AG04450 (cell line): ENCODE measurements around the gene GFRA4. TPM values are rescaled to one million over a fixed set of nuclear protein-coding genes. Genes with fewer than 3 reads are reported as not detected.

ENCODE experiments used
- CTCF ChIA-PET: fragments of 300-600, 350-600 bp; formaldehyde crosslinking; extraction: SDS; loops from one replicate; lab custom pipeline; 2022; ENCODE audit warnings: antibody characterized with exemption, inconsistent platforms; lab: Charles Lee
- POLR2A ChIA-PET: fragments of 350-600 bp; formaldehyde crosslinking; extraction: SDS; loops from one replicate; lab custom pipeline; 2021; ENCODE audit warnings: antibody characterized with exemption, inconsistent platforms; lab: Yijun Ruan, JAX
- DNase-seq: peaks from one replicate; pipeline ENCODE4 v3.0.0-alpha.2; 2011; ENCODE audit warnings: low read depth, low spot score
- H3K27ac ChIP-seq: one replicate; pipeline ENCODE4 v1.5.1; 2012; ENCODE audit warnings: low read depth, low read length, control low read depth
- H3K27me3 ChIP-seq: one replicate; pipeline ENCODE4 v1.6.0; 2012; ENCODE audit warnings: low read length; ENCODE audit not compliant: control insufficient read depth, insufficient read depth
- H3K4me3 ChIP-seq: 2 replicates; pipeline ENCODE4 v1.5.1; 2011; ENCODE audit warnings: mild to moderate bottlenecking, low read depth, low read length, control low read depth
- H3K9me3 ChIP-seq: 2 replicates; pipeline ENCODE4 v1.5.1; 2012; ENCODE audit warnings: low read length; ENCODE audit not compliant: control insufficient read depth, insufficient read depth
- polyA minus RNA-seq: library from RNA; depleted of rRNA, polyadenylated mRNA; stranded (reverse); fragments of >200 nt; gene quantifications from 2 replicates; pipeline ENCODE4 v1.2.3, GENCODE V29; 2011; rRNA and poly(A)+ RNA removed
- polyA plus RNA-seq: library from polyadenylated mRNA; depleted of rRNA; stranded (reverse); fragments of >200 nt; gene quantifications from 2 replicates; pipeline ENCODE4 v1.2.3, GENCODE V29; 2011; rRNA removed
- TF ChIP-seq, protein P1 (sequence below): IDR thresholded peaks from 2 replicates; pipeline ENCODE4 v1.5.1; 2011; ENCODE audit warnings: low read depth, low read length, control low read depth, inconsistent platforms

Gene GFRA4, protein sequence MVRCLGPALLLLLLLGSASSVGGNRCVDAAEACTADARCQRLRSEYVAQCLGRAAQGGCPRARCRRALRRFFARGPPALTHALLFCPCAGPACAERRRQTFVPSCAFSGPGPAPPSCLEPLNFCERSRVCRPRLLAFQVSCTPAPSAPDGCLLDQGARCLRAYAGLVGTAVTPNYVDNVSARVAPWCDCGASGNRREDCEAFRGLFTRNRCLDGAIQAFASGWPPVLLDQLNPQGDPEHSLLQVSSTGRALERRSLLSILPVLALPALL
- polyA plus RNA-seq = not detected in 2 replicates
- polyA minus RNA-seq = not detected in 2 replicates

GRCh38 chr20:3663031-3663701 is at the start of gene GFRA4:
Gene GFRA4, minus strand, starts transcription at chr20:3663399. Its CDS starts 0 bp downstream, at chr20:3663399.
- POLR2A ChIA-PET = no interaction called here
- H3K9me3 ChIP-seq = peaks cover 3% of the 10 kb centered on the region; the same call in 1 of the 2 replicates
- no peak within 1 kb of the TSS for H3K27ac ChIP-seq
- no peak for DNase-seq
- H3K27me3 ChIP-seq = peaks cover 40% of the 10 kb centered on the region
- CTCF ChIA-PET = no interaction called here
- TF ChIP-seq, protein P1, sequence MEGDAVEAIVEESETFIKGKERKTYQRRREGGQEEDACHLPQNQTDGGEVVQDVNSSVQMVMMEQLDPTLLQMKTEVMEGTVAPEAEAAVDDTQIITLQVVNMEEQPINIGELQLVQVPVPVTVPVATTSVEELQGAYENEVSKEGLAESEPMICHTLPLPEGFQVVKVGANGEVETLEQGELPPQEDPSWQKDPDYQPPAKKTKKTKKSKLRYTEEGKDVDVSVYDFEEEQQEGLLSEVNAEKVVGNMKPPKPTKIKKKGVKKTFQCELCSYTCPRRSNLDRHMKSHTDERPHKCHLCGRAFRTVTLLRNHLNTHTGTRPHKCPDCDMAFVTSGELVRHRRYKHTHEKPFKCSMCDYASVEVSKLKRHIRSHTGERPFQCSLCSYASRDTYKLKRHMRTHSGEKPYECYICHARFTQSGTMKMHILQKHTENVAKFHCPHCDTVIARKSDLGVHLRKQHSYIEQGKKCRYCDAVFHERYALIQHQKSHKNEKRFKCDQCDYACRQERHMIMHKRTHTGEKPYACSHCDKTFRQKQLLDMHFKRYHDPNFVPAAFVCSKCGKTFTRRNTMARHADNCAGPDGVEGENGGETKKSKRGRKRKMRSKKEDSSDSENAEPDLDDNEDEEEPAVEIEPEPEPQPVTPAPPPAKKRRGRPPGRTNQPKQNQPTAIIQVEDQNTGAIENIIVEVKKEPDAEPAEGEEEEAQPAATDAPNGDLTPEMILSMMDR = no peak
- H3K4me3 ChIP-seq = no peak within 1 kb of the TSS

DNA sequence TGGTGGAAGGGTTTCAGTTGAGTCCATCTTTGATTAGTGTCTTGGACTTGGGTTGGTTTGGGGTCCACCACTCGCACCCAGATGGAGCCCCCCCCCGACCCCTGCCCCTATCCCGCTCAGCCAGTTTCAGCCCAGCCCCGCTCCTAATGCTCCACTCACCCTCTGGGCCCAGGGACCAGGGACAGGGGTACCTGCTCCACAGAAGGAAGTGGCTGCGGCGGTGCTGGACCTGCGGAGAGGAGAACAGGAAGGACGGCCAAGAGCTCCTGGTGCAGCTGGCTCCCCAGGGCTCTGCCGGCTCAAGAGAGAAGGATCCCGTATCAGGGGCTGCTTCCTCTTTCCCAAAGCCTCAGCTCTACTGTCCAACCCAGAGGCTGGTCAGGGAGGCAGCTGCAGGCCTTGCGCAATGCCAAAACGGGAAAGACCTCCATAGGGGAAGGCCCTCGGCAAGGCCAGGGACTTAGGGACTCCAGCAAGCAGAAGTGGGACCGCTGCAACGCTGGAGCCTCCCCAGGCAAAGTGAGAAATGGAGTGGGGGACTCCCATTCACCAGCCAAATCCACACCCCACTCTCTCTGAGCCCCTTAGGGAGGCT is 49.2 kb upstream of the GFRA4 start, which contains the start of gene SIGLEC1:
TSS of gene SIGLEC1 (minus strand) at position 322 of the 595 bp plus-strand sequence. CDS start 5,472 bp downstream, outside the sequence.
- H3K4me3 ChIP-seq = no peak within 1 kb of the TSS
- TF ChIP-seq, protein P1 = no peak
- POLR2A ChIA-PET = no interaction called here
- DNase-seq = no peak
- CTCF ChIA-PET = interaction anchor here (0.7 to 1.5 kb wide), 2 partner anchors 36 to 43 kb away, joined by 4 to 6 read pairs; no protein-coding TSS in a partner anchor
- no peaks in the 10 kb centered on the region for H3K9me3 ChIP-seq
- no peak within 1 kb of the TSS for H3K27ac ChIP-seq
- peaks cover 6% of the 10 kb centered on the region for H3K27me3 ChIP-seq

- TF ChIP-seq, protein P1 = no peak
- no peak overlapping the region for H3K27ac ChIP-seq
- no peaks in the 10 kb centered on the region; the same call in 1 of the 2 replicates for H3K9me3 ChIP-seq
- ChIA-PET POLR2A (interaction anchor here (0.6 to 1.5 kb wide), 4 partner anchors 30 to 51 kb away, joined by 3 to 4 read pairs (median 4); partner anchors contain the start of gene ADAM33), CTCF (interaction anchor here (0.7 to 2.7 kb wide), 25 partner anchors 8 to 256 kb away, joined by 3 to 110 read pairs (median 5); partner anchors contain the start of genes ADAM33, CENPB, HSPA12B and SPEF1)
- no peak for DNase-seq
- H3K27me3 ChIP-seq = peaks cover 10% of the 10 kb centered on the region
- H3K4me3 ChIP-seq = no peak overlapping the region
Measured at GRCh38 chr20:3711484-3711941, 48.3 kb upstream of the GFRA4 start.

DNA sequence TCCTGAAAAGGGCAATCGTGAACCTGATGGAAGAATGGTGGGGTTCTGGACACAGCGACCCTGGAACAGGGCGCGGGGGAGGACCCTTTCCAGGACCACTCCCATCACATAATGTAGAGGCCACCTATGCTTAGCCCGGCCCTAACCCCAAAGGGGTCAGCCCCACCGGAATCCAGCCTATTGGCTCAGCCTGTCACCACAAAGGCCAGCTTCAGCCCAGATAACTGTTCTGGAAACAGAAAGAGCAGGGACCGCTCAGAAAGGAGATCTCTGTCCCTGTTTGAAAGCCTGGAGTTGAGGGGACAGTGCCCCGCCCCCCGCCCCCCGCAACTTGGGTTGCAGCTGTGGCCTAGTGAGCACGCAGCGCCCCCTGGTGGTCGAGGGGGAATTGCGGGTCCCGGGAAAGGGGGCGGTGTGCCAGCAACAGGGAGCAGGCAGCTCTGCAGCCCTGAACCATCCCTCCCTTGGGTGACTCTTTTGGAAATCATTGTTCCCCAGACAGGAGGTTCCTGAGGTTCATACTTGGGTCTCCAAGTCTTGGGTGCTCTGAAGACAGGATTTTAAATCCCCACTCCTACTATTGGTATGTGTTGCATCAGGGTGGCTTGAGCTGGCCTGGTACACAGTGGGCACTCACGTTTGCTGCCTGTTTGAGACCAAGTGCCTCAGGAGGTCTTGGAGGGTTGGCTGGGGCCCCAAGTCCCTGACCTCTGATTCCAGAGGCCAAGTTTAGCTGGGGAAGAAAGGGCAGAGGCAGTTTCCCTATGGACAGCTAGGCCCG is 47.7 kb upstream of the GFRA4 start:
- CTCF ChIA-PET = interaction anchor here (0.6 to 2.7 kb wide), 31 partner anchors 8 to 279 kb away, joined by 3 to 110 read pairs (median 4); partner anchors contain the start of genes ADAM33, AP5S1, CENPB and HSPA12B
- no peak for DNase-seq

More for the DNA sequence above, 47.7 kb upstream of the GFRA4 start:
- Histone ChIP-seq H3K9me3 (no peaks in the 10 kb centered on the region; the same call in 1 of the 2 replicates), H3K4me3 (no peak overlapping the region), H3K27me3 (peaks cover 13% of the 10 kb centered on the region), H3K27ac (no peak overlapping the region)
- POLR2A ChIA-PET = interaction anchor here (0.6 to 1.5 kb wide), 5 partner anchors 30 to 67 kb away, joined by 3 to 4 read pairs (median 3); partner anchors contain the start of gene ADAM33
- TF ChIP-seq, protein P1 = peak; percentile 93
